ENCODE results near the gene NEUROG1. TPM values are rescaled to one million over a fixed set of nuclear protein-coding genes. Genes with fewer than 3 reads are reported as not detected.
A peak's percentile ranks its signal among the peaks of the same experiment; 100 is the strongest.

Gene NEUROG1
- polyA plus RNA-seq, 1 donor, result not detected

DNA sequence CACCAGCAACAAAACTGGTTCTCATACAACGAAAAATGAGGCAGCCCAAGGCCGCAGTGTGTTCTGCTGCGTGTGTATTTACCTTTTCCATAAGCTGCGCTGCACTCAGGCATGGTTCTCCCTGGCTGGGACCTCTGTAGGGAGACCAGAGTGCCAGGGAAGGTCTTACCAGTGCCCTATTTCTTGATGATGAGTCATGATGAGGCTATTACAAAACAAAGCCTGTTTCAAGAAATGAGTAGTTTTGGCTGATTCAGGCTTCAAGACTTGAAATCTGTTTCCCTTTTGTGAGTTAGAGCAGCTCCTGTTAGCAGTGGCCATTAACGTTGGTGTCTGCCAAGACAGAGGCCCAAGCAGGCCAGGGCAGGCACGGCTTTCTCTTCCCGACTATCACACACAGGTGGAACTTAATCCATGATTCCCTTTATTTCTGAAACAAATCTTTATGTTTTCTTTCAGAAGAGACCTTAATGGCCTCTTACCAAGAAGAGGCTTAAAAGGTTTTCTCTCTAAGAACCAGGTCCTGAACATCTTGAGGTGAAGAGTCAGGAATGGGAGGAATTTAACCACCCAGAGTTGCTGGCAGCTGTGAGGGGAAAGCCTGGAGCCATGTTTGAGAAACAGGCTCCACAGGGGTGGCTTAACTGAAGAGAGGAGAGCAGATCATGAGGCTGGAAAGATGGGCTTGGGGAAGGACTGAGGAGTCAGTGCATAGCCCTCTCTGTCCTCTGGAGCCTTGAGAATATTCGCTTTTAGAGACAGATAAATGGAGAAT, 42.2 kb downstream of the NEUROG1 start:
- DNase-seq, result no peak

DNA sequence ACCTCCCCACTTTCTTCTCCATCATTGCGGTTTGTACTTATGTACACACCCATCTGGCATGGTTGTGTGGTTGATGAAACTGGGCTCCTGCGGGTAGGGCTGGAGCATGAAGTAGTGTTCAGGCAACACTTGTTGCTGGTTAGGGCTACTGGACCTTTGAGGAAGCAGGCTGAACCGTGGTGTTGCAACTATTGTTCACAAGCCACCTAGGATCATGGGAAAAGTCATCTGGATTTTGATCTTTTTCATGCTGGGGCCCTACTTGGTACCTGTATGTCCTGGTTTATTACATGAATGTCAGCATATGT, 43.5 kb downstream of the NEUROG1 start:
- no peak for DNase-seq

- DNase-seq, result no peak
Observed at GRCh38 chr5:135491552-135492318, 44.0 kb downstream of the NEUROG1 start.

- DNase-seq, result no peak
Observed at GRCh38 chr5:135491038-135491551, 44.7 kb downstream of the NEUROG1 start.

DNA sequence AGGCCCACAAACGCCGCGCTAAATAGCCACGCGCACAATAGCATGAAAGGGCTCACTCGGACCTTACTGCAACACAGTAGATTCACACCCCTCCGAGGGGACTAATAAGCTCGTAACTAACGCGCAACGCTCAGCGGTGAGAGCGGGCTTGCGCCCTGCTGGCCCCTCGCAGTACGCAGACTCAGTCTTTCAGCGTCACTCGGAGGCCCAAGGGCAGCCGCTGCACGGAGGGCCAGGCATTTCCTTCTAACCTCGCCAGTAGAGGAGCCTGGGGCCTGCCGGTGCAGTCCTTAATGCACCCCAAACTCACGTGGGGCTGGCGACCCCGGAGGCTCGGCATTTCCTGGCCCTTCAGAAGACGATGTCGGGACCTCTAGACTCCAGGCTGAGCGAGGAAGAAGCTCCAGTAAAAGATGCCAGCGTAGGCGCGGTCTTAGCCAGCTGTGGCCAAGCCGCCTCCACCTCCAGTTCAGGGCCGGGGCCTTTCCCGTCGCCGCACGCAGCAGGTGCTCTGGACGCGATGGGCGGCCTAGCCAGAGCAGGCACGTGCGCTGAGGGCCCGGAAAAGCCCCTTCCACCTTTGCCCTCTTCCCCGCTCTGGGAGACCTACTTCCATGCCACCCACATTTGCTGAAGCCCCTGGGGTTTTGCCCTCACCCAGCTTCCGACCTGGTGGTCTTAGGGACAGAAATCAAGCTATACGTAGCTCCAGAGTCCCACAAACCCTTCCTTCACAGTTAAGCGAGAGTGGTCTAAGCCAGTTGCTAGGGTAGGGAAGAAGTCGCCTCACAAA, 45.3 kb downstream of the NEUROG1 start:
- DNase-seq, result no peak

- no peak for DNase-seq
Observed at GRCh38 chr5:135489466-135490244, 46.1 kb downstream of the NEUROG1 start.

GRCh38 chr5:135488727-135489465, 46.9 kb downstream of the NEUROG1 start:
- peak; percentile 71 for DNase-seq

GRCh38 chr5:135487839-135488514, 47.8 kb downstream of the NEUROG1 start:
- DNase-seq, result no peak

GRCh38 chr5:135487037-135487395, 48.7 kb downstream of the NEUROG1 start:
- DNase-seq, result no peak

GRCh38 chr5:135486131-135487036, 49.4 kb downstream of the NEUROG1 start:
- no peak for DNase-seq

DNA sequence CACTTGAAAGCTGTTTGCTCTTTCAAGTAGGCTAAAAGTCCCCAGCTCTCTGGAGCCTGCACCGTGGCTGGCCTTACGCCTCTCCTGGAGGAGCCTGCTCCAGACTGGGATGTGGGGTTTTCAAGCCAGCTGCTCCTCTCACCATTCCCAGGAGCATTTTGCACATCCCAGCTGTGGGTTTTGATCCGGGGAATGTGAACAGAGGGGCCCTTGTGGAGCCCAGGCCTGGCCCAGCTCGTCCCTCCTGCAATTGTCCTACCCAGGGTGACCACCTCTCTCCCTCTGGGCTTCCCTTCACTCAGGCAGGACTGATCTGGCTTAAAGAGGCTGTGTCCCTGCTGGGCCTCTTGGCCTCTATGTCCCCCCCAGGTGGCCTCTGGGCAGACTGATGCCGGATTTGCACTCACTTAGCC, 51.1 kb downstream of the NEUROG1 start:
- no peak for DNase-seq

Other genes with a start within 250 kb of the NEUROG1 start
- gene MACROH2A1, start 136.7 kb downstream of the NEUROG1 start, polyA plus RNA-seq (ENCODE audit: insufficient read length), result 242 TPM
- gene DCANP1, start 88.6 kb downstream of the NEUROG1 start, polyA plus RNA-seq (ENCODE audit: insufficient read length), result 0.05 TPM
- 0.08 TPM for gene TIFAB, start 83.6 kb downstream of the NEUROG1 start, polyA plus RNA-seq (ENCODE audit: insufficient read length)
- 23.0 TPM for gene CXCL14, start 43.0 kb upstream of the NEUROG1 start, polyA plus RNA-seq (ENCODE audit: insufficient read length)